Measurements from ENCODE around the gene WDR4. TPM values are rescaled to one million over a fixed set of nuclear protein-coding genes. Genes with fewer than 3 reads are reported as not detected.
A peak's percentile ranks its signal among the peaks of the same experiment; 100 is the strongest.

Gene WDR4
- total RNA-seq, 1 donor from 2014 or later = 21.7 TPM

GRCh38 chr21:42905195-42905594, 25.9 kb upstream of the WDR4 start:
- DNase-seq (ENCODE audit: low spot score in 2 of 2, unreplicated experiment in 2 of 2) = no peak
- Mint-ChIP-seq H3K36me3 (peaks cover 43% of the 10 kb centered on the region), H3K4me3 (no peak overlapping the region), H3K4me1 (no peaks in the 10 kb centered on the region), H3K27me3 (ENCODE audit: low read depth) (no peaks in the 10 kb centered on the region), H3K9me3 (peaks cover 6% of the 10 kb centered on the region), H3K27ac (no peak overlapping the region)
- TF ChIP-seq CTCF (IDR thresholded peaks at IDR 0.05; ENCODE audit: unreplicated experiment) = no peak

GRCh38 chr21:42903817-42904216, 24.5 kb upstream of the WDR4 start:
- Mint-ChIP-seq H3K4me3 (no peak overlapping the region), H3K27ac (no peak overlapping the region), H3K9me3 (peaks cover 6% of the 10 kb centered on the region), H3K27me3 (ENCODE audit: low read depth) (no peaks in the 10 kb centered on the region), H3K4me1 (no peaks in the 10 kb centered on the region), H3K36me3 (peaks cover 42% of the 10 kb centered on the region)
- DNase-seq (ENCODE audit: low spot score in 2 of 2, unreplicated experiment in 2 of 2) = no peak
- no peak for TF ChIP-seq CTCF (IDR thresholded peaks at IDR 0.05; ENCODE audit: unreplicated experiment)

GRCh38 chr21:42900446-42900845, 21.1 kb upstream of the WDR4 start:
- TF ChIP-seq CTCF (IDR thresholded peaks at IDR 0.05; ENCODE audit: unreplicated experiment) = no peak
- Mint-ChIP-seq H3K27me3 (ENCODE audit: low read depth) (no peaks in the 10 kb centered on the region), H3K4me1 (no peaks in the 10 kb centered on the region), H3K36me3 (peaks cover 36% of the 10 kb centered on the region), H3K27ac (no peak overlapping the region), H3K9me3 (no peaks in the 10 kb centered on the region), H3K4me3 (no peak overlapping the region)
- DNase-seq (ENCODE audit: low spot score in 2 of 2, unreplicated experiment in 2 of 2) = no peak

GRCh38 chr21:42892931-42893755, 13.8 kb upstream of the WDR4 start, which contains the start of gene NDUFV3:
Gene NDUFV3, plus strand, starts transcription at chr21:42893309. Its CDS starts 25 bp downstream, at chr21:42893334.
- no peaks in the 10 kb centered on the region for H3K9me3 Mint-ChIP-seq
- peak; percentile 98 to 100 for DNase-seq (ENCODE audit: low spot score in 2 of 2, unreplicated experiment in 2 of 2)
- no peak for TF ChIP-seq CTCF (IDR thresholded peaks at IDR 0.05; ENCODE audit: unreplicated experiment)
- peaks cover 6% of the 10 kb centered on the region for H3K4me1 Mint-ChIP-seq
- peak within 1 kb of the TSS; percentile 97 for H3K27ac Mint-ChIP-seq
- H3K36me3 Mint-ChIP-seq = peaks cover 6% of the 10 kb centered on the region
- no peaks in the 10 kb centered on the region for H3K27me3 Mint-ChIP-seq (ENCODE audit: low read depth)
- peak within 1 kb of the TSS; percentile 82 for H3K4me3 Mint-ChIP-seq

- peak overlapping the region; percentile 97 for H3K27ac Mint-ChIP-seq
- no peaks in the 10 kb centered on the region for H3K9me3 Mint-ChIP-seq
- DNase-seq (ENCODE audit: low spot score in 2 of 2, unreplicated experiment in 2 of 2) = no peak
- H3K27me3 Mint-ChIP-seq (ENCODE audit: low read depth) = no peaks in the 10 kb centered on the region
- H3K4me1 Mint-ChIP-seq = peaks cover 6% of the 10 kb centered on the region
- H3K4me3 Mint-ChIP-seq = peak overlapping the region; percentile 82
- peaks cover 6% of the 10 kb centered on the region for H3K36me3 Mint-ChIP-seq
- no peak for TF ChIP-seq CTCF (IDR thresholded peaks at IDR 0.05; ENCODE audit: unreplicated experiment)
Observed at GRCh38 chr21:42892582-42892930, 13.2 kb upstream of the WDR4 start.
